Panc1 (cell line): ENCODE results near the gene ATP1A3.

Experiments used
- POLR2AphosphoS5 ChIP-seq: IDR thresholded peaks from 2 replicates; pipeline ENCODE4 v1.6.1; 2012; ENCODE audit warnings: mild to moderate bottlenecking, low read depth, low read length, moderate library complexity
- SIN3A ChIP-seq: IDR thresholded peaks from 2 replicates; pipeline ENCODE4 v1.6.1; 2012; ENCODE audit warnings: low read depth, mild to moderate bottlenecking, low read length, moderate library complexity, borderline replicate concordance; ENCODE audit not compliant: insufficient read depth
- TCF7L2 ChIP-seq: IDR thresholded peaks from 2 replicates; pipeline ENCODE4 v1.6.1; 2011; ENCODE audit warnings: mild to moderate bottlenecking, low read depth, low read length, inconsistent platforms
- TF ChIP-seq, protein P1 (sequence below): fragments of 450-650 bp; IDR thresholded peaks from 2 replicates; pipeline ENCODE4 v1.5.1; 2017; ENCODE audit warnings: mild to moderate bottlenecking
- TF ChIP-seq, protein P2 (sequence below), 2 experiments: IDR thresholded peaks; 2 replicates each; pipeline ENCODE4 v1.6.1; 2011 to 2012; ENCODE audit warnings: low read depth in 2 of 2, control low read depth in 1 of 2, low read length in 1 of 2, mild to moderate bottlenecking in 1 of 2, moderate library complexity in 1 of 2; ENCODE audit not compliant: insufficient read depth in 1 of 2

- TF ChIP-seq, protein P1, sequence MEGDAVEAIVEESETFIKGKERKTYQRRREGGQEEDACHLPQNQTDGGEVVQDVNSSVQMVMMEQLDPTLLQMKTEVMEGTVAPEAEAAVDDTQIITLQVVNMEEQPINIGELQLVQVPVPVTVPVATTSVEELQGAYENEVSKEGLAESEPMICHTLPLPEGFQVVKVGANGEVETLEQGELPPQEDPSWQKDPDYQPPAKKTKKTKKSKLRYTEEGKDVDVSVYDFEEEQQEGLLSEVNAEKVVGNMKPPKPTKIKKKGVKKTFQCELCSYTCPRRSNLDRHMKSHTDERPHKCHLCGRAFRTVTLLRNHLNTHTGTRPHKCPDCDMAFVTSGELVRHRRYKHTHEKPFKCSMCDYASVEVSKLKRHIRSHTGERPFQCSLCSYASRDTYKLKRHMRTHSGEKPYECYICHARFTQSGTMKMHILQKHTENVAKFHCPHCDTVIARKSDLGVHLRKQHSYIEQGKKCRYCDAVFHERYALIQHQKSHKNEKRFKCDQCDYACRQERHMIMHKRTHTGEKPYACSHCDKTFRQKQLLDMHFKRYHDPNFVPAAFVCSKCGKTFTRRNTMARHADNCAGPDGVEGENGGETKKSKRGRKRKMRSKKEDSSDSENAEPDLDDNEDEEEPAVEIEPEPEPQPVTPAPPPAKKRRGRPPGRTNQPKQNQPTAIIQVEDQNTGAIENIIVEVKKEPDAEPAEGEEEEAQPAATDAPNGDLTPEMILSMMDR: no peak
- TF ChIP-seq POLR2AphosphoS5 (no peak), SIN3A (no peak), TCF7L2 (no peak)
- TF ChIP-seq, protein P2, sequence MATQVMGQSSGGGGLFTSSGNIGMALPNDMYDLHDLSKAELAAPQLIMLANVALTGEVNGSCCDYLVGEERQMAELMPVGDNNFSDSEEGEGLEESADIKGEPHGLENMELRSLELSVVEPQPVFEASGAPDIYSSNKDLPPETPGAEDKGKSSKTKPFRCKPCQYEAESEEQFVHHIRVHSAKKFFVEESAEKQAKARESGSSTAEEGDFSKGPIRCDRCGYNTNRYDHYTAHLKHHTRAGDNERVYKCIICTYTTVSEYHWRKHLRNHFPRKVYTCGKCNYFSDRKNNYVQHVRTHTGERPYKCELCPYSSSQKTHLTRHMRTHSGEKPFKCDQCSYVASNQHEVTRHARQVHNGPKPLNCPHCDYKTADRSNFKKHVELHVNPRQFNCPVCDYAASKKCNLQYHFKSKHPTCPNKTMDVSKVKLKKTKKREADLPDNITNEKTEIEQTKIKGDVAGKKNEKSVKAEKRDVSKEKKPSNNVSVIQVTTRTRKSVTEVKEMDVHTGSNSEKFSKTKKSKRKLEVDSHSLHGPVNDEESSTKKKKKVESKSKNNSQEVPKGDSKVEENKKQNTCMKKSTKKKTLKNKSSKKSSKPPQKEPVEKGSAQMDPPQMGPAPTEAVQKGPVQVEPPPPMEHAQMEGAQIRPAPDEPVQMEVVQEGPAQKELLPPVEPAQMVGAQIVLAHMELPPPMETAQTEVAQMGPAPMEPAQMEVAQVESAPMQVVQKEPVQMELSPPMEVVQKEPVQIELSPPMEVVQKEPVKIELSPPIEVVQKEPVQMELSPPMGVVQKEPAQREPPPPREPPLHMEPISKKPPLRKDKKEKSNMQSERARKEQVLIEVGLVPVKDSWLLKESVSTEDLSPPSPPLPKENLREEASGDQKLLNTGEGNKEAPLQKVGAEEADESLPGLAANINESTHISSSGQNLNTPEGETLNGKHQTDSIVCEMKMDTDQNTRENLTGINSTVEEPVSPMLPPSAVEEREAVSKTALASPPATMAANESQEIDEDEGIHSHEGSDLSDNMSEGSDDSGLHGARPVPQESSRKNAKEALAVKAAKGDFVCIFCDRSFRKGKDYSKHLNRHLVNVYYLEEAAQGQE (IDR thresholded peaks at IDR 0.05; ENCODE audit: insufficient read depth in 1 of 2, low read depth in 2 of 2, low read length in 1 of 2): no peak
Observed at GRCh38 chr19:41988947-41989346, 5.1 kb downstream of the ATP1A3 start.
